ENCODE data around the gene LHX6.

The LHX6 gene

DNA sequence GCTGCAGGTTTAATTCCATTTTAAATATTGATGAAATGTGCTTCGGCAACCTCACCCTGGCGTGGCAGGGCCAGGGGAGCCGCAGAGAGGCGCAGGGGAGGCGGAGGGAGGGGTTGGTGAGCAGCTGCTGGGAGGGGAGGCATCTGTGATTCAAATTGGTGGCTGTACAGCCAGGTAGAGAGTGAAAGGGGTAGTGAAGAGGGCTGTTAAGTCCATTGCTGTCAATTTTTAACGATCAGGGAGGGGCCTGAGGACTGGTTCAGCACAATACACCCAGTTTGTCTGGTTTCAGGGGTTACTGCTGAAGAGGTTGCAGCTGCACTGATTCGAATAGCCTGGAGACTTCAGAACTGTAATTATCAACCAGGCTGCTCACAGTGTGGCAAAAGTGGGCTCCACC is 31.3 kb downstream of the LHX6 start:
- Mint-ChIP-seq H3K36me3 (ENCODE audit: low read depth) (no peaks in the 10 kb centered on the region), H3K4me3 (no peak overlapping the region), H3K27ac (peak overlapping the region in 1 of 3 experiments; percentile 3), H3K4me1 (peaks cover 37% of the 10 kb centered on the region), H3K9me3 (no peaks in the 10 kb centered on the region), H3K27me3 (ENCODE audit: low read depth) (peaks cover 23% of the 10 kb centered on the region)
- TF ChIP-seq, protein P1, sequence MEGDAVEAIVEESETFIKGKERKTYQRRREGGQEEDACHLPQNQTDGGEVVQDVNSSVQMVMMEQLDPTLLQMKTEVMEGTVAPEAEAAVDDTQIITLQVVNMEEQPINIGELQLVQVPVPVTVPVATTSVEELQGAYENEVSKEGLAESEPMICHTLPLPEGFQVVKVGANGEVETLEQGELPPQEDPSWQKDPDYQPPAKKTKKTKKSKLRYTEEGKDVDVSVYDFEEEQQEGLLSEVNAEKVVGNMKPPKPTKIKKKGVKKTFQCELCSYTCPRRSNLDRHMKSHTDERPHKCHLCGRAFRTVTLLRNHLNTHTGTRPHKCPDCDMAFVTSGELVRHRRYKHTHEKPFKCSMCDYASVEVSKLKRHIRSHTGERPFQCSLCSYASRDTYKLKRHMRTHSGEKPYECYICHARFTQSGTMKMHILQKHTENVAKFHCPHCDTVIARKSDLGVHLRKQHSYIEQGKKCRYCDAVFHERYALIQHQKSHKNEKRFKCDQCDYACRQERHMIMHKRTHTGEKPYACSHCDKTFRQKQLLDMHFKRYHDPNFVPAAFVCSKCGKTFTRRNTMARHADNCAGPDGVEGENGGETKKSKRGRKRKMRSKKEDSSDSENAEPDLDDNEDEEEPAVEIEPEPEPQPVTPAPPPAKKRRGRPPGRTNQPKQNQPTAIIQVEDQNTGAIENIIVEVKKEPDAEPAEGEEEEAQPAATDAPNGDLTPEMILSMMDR (IDR thresholded peaks at IDR 0.05; ENCODE audit: unreplicated experiment in 3 of 3): no peak

DNA sequence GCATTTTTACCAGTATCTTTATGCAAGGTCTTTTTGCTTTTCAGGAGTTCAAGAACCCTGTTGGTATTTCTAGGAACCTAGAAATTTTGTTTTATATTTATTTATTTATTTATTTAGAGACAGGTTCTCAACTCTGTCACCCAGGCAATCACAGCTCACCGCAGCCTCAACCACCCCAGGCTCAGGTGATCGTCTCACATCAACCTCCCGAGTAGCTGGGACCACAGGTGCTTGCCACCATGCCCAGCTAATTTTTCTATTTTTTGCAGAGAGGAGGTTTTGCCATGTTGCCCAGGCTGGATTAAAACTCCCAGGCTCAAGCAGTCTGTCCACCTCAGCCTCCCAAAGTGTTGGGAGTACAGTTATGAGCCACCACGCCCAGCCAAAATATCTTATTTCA is 32.9 kb downstream of the LHX6 start:
- Mint-ChIP-seq H3K4me1 (peaks cover 21% of the 10 kb centered on the region), H3K4me3 (no peak overlapping the region), H3K27ac (no peak overlapping the region), H3K27me3 (ENCODE audit: low read depth) (peaks cover 29% of the 10 kb centered on the region), H3K9me3 (no peaks in the 10 kb centered on the region), H3K36me3 (ENCODE audit: low read depth) (no peaks in the 10 kb centered on the region)
- TF ChIP-seq, protein P1 (IDR thresholded peaks at IDR 0.05; ENCODE audit: unreplicated experiment in 3 of 3): no peak

DNA sequence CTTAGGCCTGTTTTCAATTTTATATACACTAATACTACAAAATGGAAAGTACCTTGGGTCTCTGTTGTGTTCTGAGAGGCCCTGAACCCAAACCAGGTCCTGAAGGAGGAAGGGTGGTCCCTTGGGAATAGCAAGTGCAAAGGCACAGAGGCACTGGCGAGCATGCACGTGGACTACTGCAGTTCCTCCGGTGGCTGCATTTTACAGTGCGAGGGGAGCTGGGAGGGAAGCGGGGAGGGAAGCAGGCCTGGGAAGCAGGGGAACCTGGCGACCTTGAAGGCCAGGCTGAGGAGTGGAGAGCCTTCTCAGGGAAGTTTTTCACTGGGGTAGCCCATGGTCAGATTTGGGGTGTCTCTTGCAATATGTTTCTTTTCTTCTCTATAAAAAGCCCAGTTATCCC is 35.1 kb downstream of the LHX6 start:
- Mint-ChIP-seq H3K9me3 (no peaks in the 10 kb centered on the region), H3K4me1 (peaks cover 14% of the 10 kb centered on the region), H3K4me3 (no peak overlapping the region), H3K27ac (no peak overlapping the region), H3K36me3 (ENCODE audit: low read depth) (no peaks in the 10 kb centered on the region), H3K27me3 (ENCODE audit: low read depth) (peaks cover 18% of the 10 kb centered on the region)
- TF ChIP-seq, protein P1 (IDR thresholded peaks at IDR 0.05; ENCODE audit: unreplicated experiment in 3 of 3): no peak

DNA sequence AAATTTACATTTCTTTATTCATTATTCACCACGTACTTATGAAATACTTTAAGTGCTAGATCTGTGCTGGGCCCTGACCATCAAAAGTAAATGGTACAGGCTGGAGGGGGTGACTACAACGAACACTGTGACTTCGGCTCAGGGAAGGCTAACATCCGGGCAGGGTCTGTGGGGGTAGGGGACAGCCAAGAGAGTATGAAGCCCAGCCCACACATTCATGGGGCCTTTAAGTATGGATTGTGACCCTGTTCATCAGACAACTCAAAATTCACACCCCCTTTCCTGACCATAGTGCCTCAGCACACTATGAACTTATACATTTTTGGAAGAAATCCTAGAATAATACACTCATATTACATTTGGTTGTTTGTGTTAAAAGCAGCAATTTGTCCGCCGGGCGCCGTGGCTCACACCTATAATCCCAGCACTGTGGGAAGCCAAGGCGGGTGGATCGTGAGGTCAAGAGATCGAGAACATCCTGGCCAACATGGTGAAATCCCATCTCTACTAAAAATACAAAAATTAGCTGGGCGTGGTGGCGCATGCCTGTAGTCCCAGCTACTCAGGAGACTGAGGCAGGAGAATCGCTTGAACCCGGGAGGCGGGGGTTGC is 35.7 kb downstream of the LHX6 start:
- Mint-ChIP-seq H3K27me3 (ENCODE audit: low read depth) (peaks cover 18% of the 10 kb centered on the region), H3K9me3 (no peaks in the 10 kb centered on the region), H3K4me1 (peaks cover 8% of the 10 kb centered on the region), H3K27ac (peak overlapping the region; percentile 16 to 66 (median 44)), H3K36me3 (ENCODE audit: low read depth) (no peaks in the 10 kb centered on the region), H3K4me3 (peak overlapping the region in 1 of 3 experiments; percentile 17)
- TF ChIP-seq, protein P1 (IDR thresholded peaks at IDR 0.05; ENCODE audit: unreplicated experiment in 3 of 3): no peak

DNA sequence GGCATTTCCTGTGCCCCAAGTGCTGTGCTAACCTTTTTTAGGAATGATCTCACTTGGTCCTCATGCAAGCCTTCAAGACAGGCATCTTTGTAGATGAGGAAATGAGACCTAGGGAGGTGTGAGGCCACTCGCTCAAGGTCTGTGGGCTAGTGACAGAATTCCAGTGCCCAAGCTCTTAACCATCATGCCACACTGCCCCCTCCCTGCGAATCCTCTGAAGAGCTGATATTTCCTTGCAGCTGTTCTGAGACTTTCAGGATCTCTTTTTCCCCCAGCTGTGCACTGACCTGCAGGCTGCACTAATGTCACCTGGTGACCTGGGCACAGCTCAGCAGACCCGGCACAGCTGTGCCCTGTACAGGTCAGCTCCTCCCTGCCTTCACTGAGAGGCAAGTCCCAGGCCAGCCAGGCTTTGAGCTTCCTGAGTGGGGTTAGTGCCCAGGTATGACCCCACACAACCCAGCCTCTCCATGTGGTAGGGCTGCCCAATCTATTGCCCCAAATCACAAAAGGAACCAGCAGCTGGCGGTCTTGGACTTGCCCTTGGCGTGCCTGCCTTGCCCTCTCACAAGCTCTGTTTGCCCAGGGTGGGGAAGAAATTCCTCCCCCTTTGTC is 36.4 kb downstream of the LHX6 start:
- H3K27me3 Mint-ChIP-seq (ENCODE audit: low read depth): peaks cover 17% of the 10 kb centered on the region
- no peaks in the 10 kb centered on the region for H3K36me3 Mint-ChIP-seq (ENCODE audit: low read depth)
- H3K27ac Mint-ChIP-seq: peak overlapping the region in 2 of 3 experiments; percentile 44 to 66
- H3K4me1 Mint-ChIP-seq: peaks cover 8% of the 10 kb centered on the region
- H3K4me3 Mint-ChIP-seq: no peak overlapping the region
- TF ChIP-seq, protein P1 (IDR thresholded peaks at IDR 0.05; ENCODE audit: unreplicated experiment in 3 of 3): no peak
- H3K9me3 Mint-ChIP-seq: no peaks in the 10 kb centered on the region

DNA sequence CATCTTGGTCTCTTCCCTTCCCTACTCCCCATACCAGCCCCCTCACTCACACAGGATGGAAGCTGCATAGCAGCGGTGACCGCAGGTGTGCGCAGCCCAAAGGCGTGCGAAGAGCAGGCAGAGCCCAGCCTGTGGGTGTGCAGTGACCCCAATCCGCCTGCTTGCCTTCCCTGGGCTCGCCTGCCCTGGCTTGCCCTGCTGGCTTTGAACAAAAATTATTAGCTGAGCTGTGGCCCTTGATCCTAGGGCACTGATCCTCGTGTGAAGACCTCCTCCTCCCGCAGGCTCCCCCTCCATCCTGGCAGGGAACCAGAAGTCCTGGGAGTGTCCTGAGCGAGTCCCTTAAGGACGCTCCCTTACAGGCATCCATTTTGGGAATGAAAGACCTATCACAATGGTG is 37.2 kb downstream of the LHX6 start:
- Mint-ChIP-seq H3K27ac (no peak overlapping the region), H3K36me3 (ENCODE audit: low read depth) (no peaks in the 10 kb centered on the region), H3K4me1 (peaks cover 8% of the 10 kb centered on the region), H3K27me3 (ENCODE audit: low read depth) (peaks cover 11% of the 10 kb centered on the region), H3K4me3 (no peak overlapping the region), H3K9me3 (no peaks in the 10 kb centered on the region)
- TF ChIP-seq, protein P1 (IDR thresholded peaks at IDR 0.05; ENCODE audit: unreplicated experiment in 3 of 3): no peak

Data from nephron (organoid).